Activated CD8-positive, alpha-beta memory T cell treated with anti-CD3 and anti-CD28 coated beads, Interleukin-2, amount 50 U/mL, for 4 hours (primary cell): Measurements from ENCODE around the gene TP53TG3.
"Not testable (repeated sequence)": the region's sequence is repeated elsewhere in the genome, so short reads cannot be mapped to it uniquely, and the experiment has no call there.

Experiments used
- DNase-seq: peaks from one replicate; pipeline ENCODE4 v3.0.0-alpha.2; 2020

The TP53TG3 gene

GRCh38 chr16:32676065-32676464 is at the start of gene TP53TG3:
Gene TP53TG3, minus strand, starts transcription at chr16:32676165. Its CDS starts 68 bp downstream, at chr16:32676097.
- not testable (repeated sequence) for DNase-seq

- not testable (repeated sequence) for DNase-seq
Observed at GRCh38 chr16:32650876-32651275, 25.1 kb downstream of the TP53TG3 start.

- not testable (repeated sequence) for DNase-seq
Observed at GRCh38 chr16:32647562-32647961, 28.4 kb downstream of the TP53TG3 start.

GRCh38 chr16:32646780-32647179 is 29.2 kb downstream of the TP53TG3 start:
- not testable (repeated sequence) for DNase-seq

- DNase-seq: not testable (repeated sequence)
Observed at GRCh38 chr16:32646177-32646576, 29.8 kb downstream of the TP53TG3 start.

- DNase-seq: not testable (repeated sequence)
Observed at GRCh38 chr16:32645278-32645908, 30.6 kb downstream of the TP53TG3 start.

GRCh38 chr16:32644715-32645114 is 31.2 kb downstream of the TP53TG3 start:
- DNase-seq: not testable (repeated sequence)

GRCh38 chr16:32637614-32638013 is 38.4 kb downstream of the TP53TG3 start:
- DNase-seq: not testable (repeated sequence)

GRCh38 chr16:32632096-32632495 is 43.9 kb downstream of the TP53TG3 start:
- not testable (repeated sequence) for DNase-seq
